HCT116 (cell line): ENCODE measurements around the gene GARIN5A. TPM values are rescaled to one million over a fixed set of nuclear protein-coding genes. Genes with fewer than 3 reads are reported as not detected.

ENCODE experiments used
- ATAC-seq: fragments of 200-7000 bp; cut with Tn5 transposase; 2 replicates; pipeline ENCODE4 v1.9.1; 2020; ENCODE audit warnings: mild to moderate bottlenecking, moderate library complexity
- BruUV-seq: library from RNA; stranded (reverse); fragments of 400-500 nt; replicated peaks from 2 replicates; lab custom pipeline; 2021; lab: Mats Ljungman, UMichigan
- CTCF ChIA-PET: fragments of 300-600 bp; sonication (Branson Sonifier 250); formaldehyde crosslinking; loops from one replicate; lab custom pipeline; 2021; ENCODE audit warnings: antibody characterized with exemption; lab: Charles Lee
- POLR2A ChIA-PET: fragments of 300-600, 350-600 bp; sonication (Branson Sonifier 250); formaldehyde crosslinking; loops from one replicate; lab custom pipeline; 2021; ENCODE audit warnings: antibody characterized with exemption; lab: Charles Lee
- RAD21 ChIA-PET, 2 experiments: fragments of 300-600 bp; sonication (Branson Sonifier 250); formaldehyde crosslinking; loops; one replicate each; lab custom pipeline; 2023; ENCODE audit warnings: low total read pairs in 2 of 2; ENCODE audit not compliant: uncharacterized antibody in 2 of 2, unreplicated experiment in 2 of 2, low non-redundant PET in 1 of 2; lab: Charles Lee
- DNase-seq: peaks from one replicate; pipeline ENCODE4 v3.0.0-alpha.2; 2010; ENCODE audit warnings: low read depth, low spot score
- H2AFZ ChIP-seq: fragments of 200-600 bp; shearing (Covaris generic), sonication (generic); 2 replicates; pipeline ENCODE4 v1.6.1; 2017; ENCODE audit warnings: low read depth, mixed run types, mixed read lengths, antibody characterized with exemption, low read length; ENCODE audit not compliant: poor library complexity, severe bottlenecking
- H3K27ac ChIP-seq: 2 replicates; pipeline ENCODE4 v1.5.1; 2012; ENCODE audit warnings: low read depth, low read length
- H3K27me3 ChIP-seq: fragments of 200-600 bp; sonication (generic); 2 replicates; pipeline ENCODE4 v1.6.1; 2016; ENCODE audit warnings: mixed run types, low read length, mixed read lengths; ENCODE audit not compliant: insufficient read depth
- H3K36me3 ChIP-seq, 2 experiments: fragments of 200-500 bp in 1 of 2; fragments of 200-600 bp in 1 of 2; sonication (Bioruptor generic) in 1 of 2; sonication (generic) in 1 of 2; 2 replicates each; pipeline versions ENCODE4 v1.5.1 to v1.6.1; 2014 to 2016; ENCODE audit warnings: low read length in 2 of 2, inconsistent platforms in 1 of 2, mixed read lengths in 1 of 2, mixed run types in 1 of 2; ENCODE audit not compliant: insufficient read depth in 2 of 2, control insufficient read depth in 1 of 2
- H3K4me1 ChIP-seq, 2 experiments: fragments of 200-600 bp in 1 of 2; sonication (generic) in 1 of 2; 2 replicates each; pipeline versions ENCODE4 v1.5.1 to v1.6.1; 2012 to 2017; ENCODE audit warnings: low read length in 2 of 2, inconsistent platforms in 1 of 2, mild to moderate bottlenecking in 1 of 2, mixed read lengths in 1 of 2, mixed run types in 1 of 2, moderate library complexity in 1 of 2; ENCODE audit not compliant: insufficient read depth in 2 of 2, control insufficient read depth in 1 of 2
- H3K4me2 ChIP-seq: fragments of 200-600 bp; sonication (generic); 2 replicates; pipeline ENCODE4 v1.6.1; 2017; ENCODE audit warnings: mixed run types, low read length, mixed read lengths
- H3K4me3 ChIP-seq, 2 experiments: fragments of 200-600 bp in 1 of 2; sonication (generic) in 1 of 2; replicated peaks in 1 of 2; 2 replicates each; pipeline ENCODE4 v1.5.1; 2011 to 2016; ENCODE audit warnings: low read length in 2 of 2, control low read depth in 1 of 2, low read depth in 1 of 2, mild to moderate bottlenecking in 1 of 2, mixed read lengths in 1 of 2, mixed run types in 1 of 2
- H3K79me2 ChIP-seq: fragments of 200-600 bp; sonication (generic); 2 replicates; pipeline ENCODE4 v1.6.1; 2017; ENCODE audit warnings: mild to moderate bottlenecking, mixed run types, low read length, moderate library complexity, mixed read lengths; ENCODE audit not compliant: insufficient read depth
- H3K9ac ChIP-seq: fragments of 200-600 bp; sonication (generic); 2 replicates; pipeline ENCODE4 v1.6.1; 2016; ENCODE audit warnings: low read length, mixed read lengths
- H3K9me2 ChIP-seq: fragments of 200-600 bp; sonication (generic), shearing (Covaris generic); 2 replicates; pipeline ENCODE4 v1.6.1; 2017; ENCODE audit warnings: mixed run types, mild to moderate bottlenecking, moderate library complexity; ENCODE audit not compliant: insufficient read depth
- H3K9me3 ChIP-seq, 2 experiments: fragments of 200-500 bp in 1 of 2; fragments of 200-600 bp in 1 of 2; sonication (Bioruptor generic) in 1 of 2; sonication (generic) in 1 of 2; 2 replicates each; pipeline ENCODE4 v1.6.1; 2014 to 2017; ENCODE audit warnings: low read length in 2 of 2, mixed read lengths in 2 of 2, inconsistent platforms in 1 of 2, low read depth in 1 of 2, mild to moderate bottlenecking in 1 of 2, mixed run types in 1 of 2, moderate library complexity in 1 of 2; ENCODE audit not compliant: control insufficient read depth in 1 of 2, insufficient read depth in 1 of 2
- H4K20me1 ChIP-seq: fragments of 200-600 bp; sonication (generic), shearing (Covaris generic); 2 replicates; pipeline ENCODE4 v1.6.1; 2017; ENCODE audit warnings: mixed run types, mild to moderate bottlenecking, moderate library complexity; ENCODE audit not compliant: insufficient read depth
- CBX3 ChIP-seq: IDR thresholded peaks from 2 replicates; pipeline ENCODE4 v1.6.1; 2012; ENCODE audit warnings: low read depth
- CEBPB ChIP-seq: IDR thresholded peaks from 2 replicates; pipeline ENCODE4 v1.6.1; 2012; ENCODE audit warnings: low read depth
- EZH2 ChIP-seq: fragments of 200-600 bp; sonication (generic); IDR thresholded peaks from 2 replicates; pipeline ENCODE4 v1.6.1; 2017; ENCODE audit warnings: antibody characterized with exemption, mixed run types
- EZH2phosphoT487 ChIP-seq: fragments of 200-600 bp; IDR thresholded peaks from 2 replicates; pipeline ENCODE4 v1.6.1; 2018; ENCODE audit warnings: antibody characterized with exemption, borderline replicate concordance
- FOSL1 ChIP-seq: IDR thresholded peaks from 2 replicates; pipeline ENCODE4 v1.6.1; 2012; ENCODE audit warnings: low read depth
- SRF ChIP-seq: IDR thresholded peaks from 2 replicates; pipeline ENCODE4 v1.6.1; 2012; ENCODE audit warnings: low read depth
- YY1 ChIP-seq: IDR thresholded peaks from 2 replicates; pipeline ENCODE4 v1.6.1; 2011; ENCODE audit warnings: low read length, low read depth, moderate library complexity, mild to moderate bottlenecking; ENCODE audit not compliant: insufficient replicate concordance; ENCODE audit errors: extremely low read depth
- ZFX ChIP-seq: fragments of 450-650 bp; IDR thresholded peaks from 2 replicates; pipeline ENCODE4 v1.6.1; 2017
- ZNF274 ChIP-seq: fragments of 200-500 bp; sonication (Bioruptor generic); IDR thresholded peaks from 2 replicates; pipeline ENCODE4 v1.6.1; 2014; ENCODE audit warnings: mild to moderate bottlenecking, low read depth, low read length, inconsistent platforms
- intact Hi-C: fragments of 100-400 bp; cut with micrococcal nuclease; formaldehyde crosslinking; loops from 2 replicates; pipeline ENCODE4 v1.10.0; 2022
- total RNA-seq: library from RNA; stranded (reverse); gene quantifications from one replicate; pipeline ENCODE4 v1.2.1, GENCODE V29; 2021; ENCODE audit not compliant: unreplicated experiment

The GARIN5A gene
- total RNA-seq, 1 experiment from 2014 or later = 12.2 TPM

- no peak for TF ChIP-seq EZH2
- no peak for TF ChIP-seq CEBPB
- no peak for TF ChIP-seq ZNF274
- TF ChIP-seq SRF = no peak
- no peak for TF ChIP-seq YY1
- no peak for TF ChIP-seq EZH2phosphoT487
- TF ChIP-seq CBX3 = no peak
- TF ChIP-seq ZFX = no peak
- H4K20me1 ChIP-seq = no peaks in the 10 kb centered on the region
- no peak overlapping the region for H3K4me2 ChIP-seq
- ATAC-seq (no peak), DNase-seq (no peak)
- no peaks in the 10 kb centered on the region for H3K9me3 ChIP-seq
- H3K9me2 ChIP-seq = no peaks in the 10 kb centered on the region
- no peak overlapping the region for H3K9ac ChIP-seq
- no peaks in the 10 kb centered on the region for H3K36me3 ChIP-seq
- H3K27ac ChIP-seq = no peak overlapping the region
- peaks cover 6 to 21% of the 10 kb centered on the region in 2 experiments for H3K4me1 ChIP-seq
- intact Hi-C loops = no loop called here
- POLR2A ChIA-PET = interaction anchor here (0.6 kb wide), 1 partner anchor 290 kb away, joined by 3 read pairs; no protein-coding TSS in a partner anchor
- H3K27me3 ChIP-seq = no peaks in the 10 kb centered on the region
- BruUV-seq = no TSS peak
- CTCF ChIA-PET = no interaction called here
- H3K79me2 ChIP-seq = no peaks in the 10 kb centered on the region
- RAD21 ChIA-PET = no interaction called here
- no peak overlapping the region for H3K4me3 ChIP-seq
- H2AFZ ChIP-seq = no peak overlapping the region
These were observed 42.1 kb downstream of the GARIN5A start for GRCh38 chr19:50434525-50434924.

- ChIA-PET CTCF (no interaction called here), RAD21 (no interaction called here), POLR2A (no interaction called here)
- no peak overlapping the region for H3K9ac ChIP-seq
- TF ChIP-seq EZH2 (no peak), YY1 (no peak), FOSL1 (no peak)
- no TSS peak for BruUV-seq
- H3K4me1 ChIP-seq = peaks cover 6 to 21% of the 10 kb centered on the region in 2 experiments
- no peaks in the 10 kb centered on the region for H3K9me3 ChIP-seq
- ATAC-seq (no peak), DNase-seq (no peak)
- no peaks in the 10 kb centered on the region for H3K36me3 ChIP-seq
- H3K4me2 ChIP-seq = no peak overlapping the region
- intact Hi-C loops = no loop called here
- H2AFZ ChIP-seq = no peak overlapping the region
- no peak overlapping the region for H3K27ac ChIP-seq
- H4K20me1 ChIP-seq = no peaks in the 10 kb centered on the region
- H3K27me3 ChIP-seq = no peaks in the 10 kb centered on the region
- H3K79me2 ChIP-seq = no peaks in the 10 kb centered on the region
- H3K9me2 ChIP-seq = no peaks in the 10 kb centered on the region
- no peak overlapping the region for H3K4me3 ChIP-seq
These were observed 43.2 kb downstream of the GARIN5A start for GRCh38 chr19:50433201-50434180.
